ENCODE measurements around the gene KLK6. TPM values are rescaled to one million over a fixed set of nuclear protein-coding genes. Genes with fewer than 3 reads are reported as not detected.

KLK6 gene
- polyA plus RNA-seq, 1 of the 3 experiments (the other 2 are of a cell fraction): not detected

DNA sequence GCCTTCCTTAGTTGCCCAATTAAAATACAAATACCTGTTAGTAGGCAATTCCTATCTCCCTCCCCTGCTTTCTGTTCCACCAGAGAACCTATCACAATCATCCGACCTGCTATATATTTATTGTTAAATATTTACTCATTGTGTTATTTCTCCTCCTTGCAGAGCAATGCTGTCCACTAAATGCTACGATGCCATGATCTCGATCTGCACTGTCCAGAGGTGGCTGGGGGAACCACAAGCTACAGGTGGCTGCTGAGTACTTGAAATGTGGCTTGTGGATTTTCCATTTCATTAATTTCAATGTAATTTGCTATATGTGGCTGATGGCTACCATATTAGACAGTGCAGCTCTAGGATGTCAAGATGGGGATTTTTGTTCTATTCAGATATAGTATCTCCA lies 5.1 kb downstream of the KLK6 start:
- no peak for TF ChIP-seq POLR2AphosphoS5 (IDR thresholded peaks at IDR 0.05; ENCODE audit: low read depth, low read length)
- Histone ChIP-seq H2AFZ (ENCODE audit: low read depth) (no peak overlapping the region), H3K4me1 (ENCODE audit: control insufficient read depth in 1 of 2, insufficient read depth in 2 of 2, low read depth in 1 of 2, low read length in 1 of 2) (no peaks in the 10 kb centered on the region), H3K9me2 (no peaks in the 10 kb centered on the region), H3K4me2 (no peak overlapping the region), H3K36me3 (replicated peaks in 1 of 2; ENCODE audit: control insufficient read depth in 1 of 2, insufficient read depth in 2 of 2, low read length in 1 of 2) (no peaks in the 10 kb centered on the region), H3K9ac (no peak overlapping the region), H3K4me3 (ENCODE audit: low read depth in 2 of 2, low read length in 1 of 2) (no peak overlapping the region), H3F3A (replicated peaks; ENCODE audit: insufficient read depth) (no peaks in the 10 kb centered on the region), H3K27ac (ENCODE audit: low read depth in 2 of 2, low read length in 1 of 2) (no peak overlapping the region), H4K20me1 (ENCODE audit: insufficient read depth) (no peaks in the 10 kb centered on the region), H3K27me3 (ENCODE audit: insufficient read depth) (peaks cover 29% of the 10 kb centered on the region), H3K79me2 (ENCODE audit: insufficient read depth) (no peaks in the 10 kb centered on the region), H3K9me3 (no peaks in the 10 kb centered on the region)
- 3% methylated on average over 3 of the region's 3 CpGs for WGBS (ENCODE audit: low lambda C conversion rate)
- ChIA-PET CTCF (no interaction called here), POLR2A (no interaction called here)
- no peak for DNase-seq

DNA sequence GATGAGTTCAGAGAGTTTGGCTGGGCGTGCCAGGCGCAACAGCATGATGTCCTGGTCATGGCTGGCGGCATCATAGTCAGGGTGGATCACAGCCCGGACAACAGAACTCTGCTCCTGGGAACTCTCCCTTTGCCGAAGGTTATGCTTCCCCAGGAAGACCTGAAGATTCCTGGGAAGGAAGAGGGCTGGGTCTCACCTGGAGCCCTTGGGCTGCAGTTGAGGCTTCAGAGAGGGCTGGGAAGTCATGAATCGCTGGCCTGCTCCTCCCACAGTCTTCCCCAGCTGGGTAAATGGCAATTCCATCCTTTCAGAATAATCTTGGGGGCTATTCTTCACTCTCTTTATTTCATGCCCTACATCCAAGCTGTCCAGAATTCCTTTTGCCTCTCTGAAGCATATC lies 6.0 kb downstream of the KLK6 start:
- Histone ChIP-seq H2AFZ (ENCODE audit: low read depth) (no peak overlapping the region), H3K4me2 (no peak overlapping the region), H4K20me1 (ENCODE audit: insufficient read depth) (no peaks in the 10 kb centered on the region), H3F3A (replicated peaks; ENCODE audit: insufficient read depth) (no peaks in the 10 kb centered on the region), H3K27me3 (ENCODE audit: insufficient read depth) (peaks cover 33% of the 10 kb centered on the region), H3K79me2 (ENCODE audit: insufficient read depth) (no peaks in the 10 kb centered on the region), H3K36me3 (replicated peaks in 1 of 2; ENCODE audit: control insufficient read depth in 1 of 2, insufficient read depth in 2 of 2, low read length in 1 of 2) (no peaks in the 10 kb centered on the region), H3K9me2 (no peaks in the 10 kb centered on the region), H3K4me1 (ENCODE audit: control insufficient read depth in 1 of 2, insufficient read depth in 2 of 2, low read depth in 1 of 2, low read length in 1 of 2) (no peaks in the 10 kb centered on the region), H3K9me3 (no peaks in the 10 kb centered on the region), H3K27ac (ENCODE audit: low read depth in 2 of 2, low read length in 1 of 2) (no peak overlapping the region), H3K4me3 (ENCODE audit: low read depth in 2 of 2, low read length in 1 of 2) (no peak overlapping the region), H3K9ac (no peak overlapping the region)
- 0% methylated on average over 3 of the region's 6 CpGs for WGBS (ENCODE audit: low lambda C conversion rate)
- DNase-seq: no peak
- POLR2A ChIA-PET: no interaction called here
- CTCF ChIA-PET: no interaction called here
- TF ChIP-seq NRF1 (IDR thresholded peaks at IDR 0.05; ENCODE audit: low read depth, low read length) (no peak), RXRA (IDR thresholded peaks at IDR 0.05; ENCODE audit: borderline replicate concordance, low read depth) (no peak), GABPA (IDR thresholded peaks at IDR 0.05; ENCODE audit: low read depth) (no peak), TEAD4 (IDR thresholded peaks at IDR 0.05; ENCODE audit: borderline replicate concordance, insufficient read depth) (no peak), MXI1 (IDR thresholded peaks at IDR 0.05; ENCODE audit: low read depth, low read length) (no peak), SIN3A (IDR thresholded peaks at IDR 0.05; ENCODE audit: borderline replicate concordance, low read depth, low read length) (no peak), FOXM1 (IDR thresholded peaks at IDR 0.05; ENCODE audit: low read depth) (no peak), MEF2A (IDR thresholded peaks at IDR 0.05; ENCODE audit: borderline replicate concordance, low read depth) (no peak), ELF1 (IDR thresholded peaks at IDR 0.05) (no peak), NFIC (IDR thresholded peaks at IDR 0.05; ENCODE audit: borderline replicate concordance) (no peak), FOXJ3 (CRISPR knock-in tag; IDR thresholded peaks at IDR 0.05) (no peak), RCOR1 (IDR thresholded peaks at IDR 0.05; ENCODE audit: low read length) (no peak), RFX5 (IDR thresholded peaks at IDR 0.05; ENCODE audit: low read length) (no peak)
- TF ChIP-seq, protein P1, sequence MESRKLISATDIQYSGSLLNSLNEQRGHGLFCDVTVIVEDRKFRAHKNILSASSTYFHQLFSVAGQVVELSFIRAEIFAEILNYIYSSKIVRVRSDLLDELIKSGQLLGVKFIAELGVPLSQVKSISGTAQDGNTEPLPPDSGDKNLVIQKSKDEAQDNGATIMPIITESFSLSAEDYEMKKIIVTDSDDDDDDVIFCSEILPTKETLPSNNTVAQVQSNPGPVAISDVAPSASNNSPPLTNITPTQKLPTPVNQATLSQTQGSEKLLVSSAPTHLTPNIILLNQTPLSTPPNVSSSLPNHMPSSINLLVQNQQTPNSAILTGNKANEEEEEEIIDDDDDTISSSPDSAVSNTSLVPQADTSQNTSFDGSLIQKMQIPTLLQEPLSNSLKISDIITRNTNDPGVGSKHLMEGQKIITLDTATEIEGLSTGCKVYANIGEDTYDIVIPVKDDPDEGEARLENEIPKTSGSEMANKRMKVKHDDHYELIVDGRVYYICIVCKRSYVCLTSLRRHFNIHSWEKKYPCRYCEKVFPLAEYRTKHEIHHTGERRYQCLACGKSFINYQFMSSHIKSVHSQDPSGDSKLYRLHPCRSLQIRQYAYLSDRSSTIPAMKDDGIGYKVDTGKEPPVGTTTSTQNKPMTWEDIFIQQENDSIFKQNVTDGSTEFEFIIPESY (IDR thresholded peaks at IDR 0.05; ENCODE audit: borderline replicate concordance, low read depth): no peak
- TF ChIP-seq, protein P2, sequence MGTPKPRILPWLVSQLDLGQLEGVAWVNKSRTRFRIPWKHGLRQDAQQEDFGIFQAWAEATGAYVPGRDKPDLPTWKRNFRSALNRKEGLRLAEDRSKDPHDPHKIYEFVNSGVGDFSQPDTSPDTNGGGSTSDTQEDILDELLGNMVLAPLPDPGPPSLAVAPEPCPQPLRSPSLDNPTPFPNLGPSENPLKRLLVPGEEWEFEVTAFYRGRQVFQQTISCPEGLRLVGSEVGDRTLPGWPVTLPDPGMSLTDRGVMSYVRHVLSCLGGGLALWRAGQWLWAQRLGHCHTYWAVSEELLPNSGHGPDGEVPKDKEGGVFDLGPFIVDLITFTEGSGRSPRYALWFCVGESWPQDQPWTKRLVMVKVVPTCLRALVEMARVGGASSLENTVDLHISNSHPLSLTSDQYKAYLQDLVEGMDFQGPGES (IDR thresholded peaks at IDR 0.05; ENCODE audit: low read depth, low read length): no peak
- TF ChIP-seq, protein P3, sequence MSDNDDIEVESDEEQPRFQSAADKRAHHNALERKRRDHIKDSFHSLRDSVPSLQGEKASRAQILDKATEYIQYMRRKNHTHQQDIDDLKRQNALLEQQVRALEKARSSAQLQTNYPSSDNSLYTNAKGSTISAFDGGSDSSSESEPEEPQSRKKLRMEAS (IDR thresholded peaks at IDR 0.05; ENCODE audit: low read depth): no peak
- TF ChIP-seq, protein P4, sequence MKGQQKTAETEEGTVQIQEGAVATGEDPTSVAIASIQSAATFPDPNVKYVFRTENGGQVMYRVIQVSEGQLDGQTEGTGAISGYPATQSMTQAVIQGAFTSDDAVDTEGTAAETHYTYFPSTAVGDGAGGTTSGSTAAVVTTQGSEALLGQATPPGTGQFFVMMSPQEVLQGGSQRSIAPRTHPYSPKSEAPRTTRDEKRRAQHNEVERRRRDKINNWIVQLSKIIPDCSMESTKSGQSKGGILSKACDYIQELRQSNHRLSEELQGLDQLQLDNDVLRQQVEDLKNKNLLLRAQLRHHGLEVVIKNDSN (IDR thresholded peaks at IDR 0.05; ENCODE audit: borderline replicate concordance, low read depth): no peak
- TF ChIP-seq, protein P5, sequence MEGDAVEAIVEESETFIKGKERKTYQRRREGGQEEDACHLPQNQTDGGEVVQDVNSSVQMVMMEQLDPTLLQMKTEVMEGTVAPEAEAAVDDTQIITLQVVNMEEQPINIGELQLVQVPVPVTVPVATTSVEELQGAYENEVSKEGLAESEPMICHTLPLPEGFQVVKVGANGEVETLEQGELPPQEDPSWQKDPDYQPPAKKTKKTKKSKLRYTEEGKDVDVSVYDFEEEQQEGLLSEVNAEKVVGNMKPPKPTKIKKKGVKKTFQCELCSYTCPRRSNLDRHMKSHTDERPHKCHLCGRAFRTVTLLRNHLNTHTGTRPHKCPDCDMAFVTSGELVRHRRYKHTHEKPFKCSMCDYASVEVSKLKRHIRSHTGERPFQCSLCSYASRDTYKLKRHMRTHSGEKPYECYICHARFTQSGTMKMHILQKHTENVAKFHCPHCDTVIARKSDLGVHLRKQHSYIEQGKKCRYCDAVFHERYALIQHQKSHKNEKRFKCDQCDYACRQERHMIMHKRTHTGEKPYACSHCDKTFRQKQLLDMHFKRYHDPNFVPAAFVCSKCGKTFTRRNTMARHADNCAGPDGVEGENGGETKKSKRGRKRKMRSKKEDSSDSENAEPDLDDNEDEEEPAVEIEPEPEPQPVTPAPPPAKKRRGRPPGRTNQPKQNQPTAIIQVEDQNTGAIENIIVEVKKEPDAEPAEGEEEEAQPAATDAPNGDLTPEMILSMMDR (IDR thresholded peaks at IDR 0.05): no peak
- TF ChIP-seq, protein P6, sequence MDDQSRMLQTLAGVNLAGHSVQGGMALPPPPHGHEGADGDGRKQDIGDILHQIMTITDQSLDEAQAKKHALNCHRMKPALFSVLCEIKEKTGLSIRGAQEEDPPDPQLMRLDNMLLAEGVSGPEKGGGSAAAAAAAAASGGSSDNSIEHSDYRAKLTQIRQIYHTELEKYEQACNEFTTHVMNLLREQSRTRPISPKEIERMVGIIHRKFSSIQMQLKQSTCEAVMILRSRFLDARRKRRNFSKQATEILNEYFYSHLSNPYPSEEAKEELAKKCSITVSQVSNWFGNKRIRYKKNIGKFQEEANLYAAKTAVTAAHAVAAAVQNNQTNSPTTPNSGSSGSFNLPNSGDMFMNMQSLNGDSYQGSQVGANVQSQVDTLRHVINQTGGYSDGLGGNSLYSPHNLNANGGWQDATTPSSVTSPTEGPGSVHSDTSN (IDR thresholded peaks at IDR 0.05): no peak

Data from SK-N-SH (cell line).